ENCODE data around the gene BPIFB4. TPM values are rescaled to one million over a fixed set of nuclear protein-coding genes. Genes with fewer than 3 reads are reported as not detected.

BPIFB4 gene
- total RNA-seq, 1 experiment from 2014 or later, result not detected

GRCh38 chr20:33081411-33082154, 2.1 kb downstream of the BPIFB4 start:
- no peaks in the 10 kb centered on the region for H3K4me1 Mint-ChIP-seq (ENCODE audit: low read depth, unreplicated experiment)
- TF ChIP-seq CTCF (IDR thresholded peaks at IDR 0.05; ENCODE audit: unreplicated experiment), result no peak
- no peak overlapping the region for H3K27ac Mint-ChIP-seq (ENCODE audit: unreplicated experiment)
- no peak overlapping the region for H3K4me3 Mint-ChIP-seq (ENCODE audit: low read depth, unreplicated experiment)
- no peaks in the 10 kb centered on the region for H3K36me3 Mint-ChIP-seq (ENCODE audit: insufficient read depth, unreplicated experiment)
- H3K27me3 Mint-ChIP-seq (ENCODE audit: unreplicated experiment), result peaks cover 72% of the 10 kb centered on the region
- DNase-seq, result no peak
- intact Hi-C loops (cut with micrococcal nuclease; ENCODE audit: unreplicated experiment), result no loop called here
- peaks cover 5% of the 10 kb centered on the region for H3K9me3 Mint-ChIP-seq (ENCODE audit: low read depth, unreplicated experiment)
- no TSS peak for BruUV-seq (replicated peaks)
- CTCF ChIA-PET, result interaction anchor here (1.1 kb wide), 1 partner anchor 114 kb away, joined by 4 read pairs; no protein-coding TSS in a partner anchor

GRCh38 chr20:33082546-33082945, 3.1 kb downstream of the BPIFB4 start:
- TF ChIP-seq CTCF (IDR thresholded peaks at IDR 0.05; ENCODE audit: unreplicated experiment), result no peak
- intact Hi-C loops (cut with micrococcal nuclease; ENCODE audit: unreplicated experiment), result no loop called here
- no peak overlapping the region for H3K4me3 Mint-ChIP-seq (ENCODE audit: low read depth, unreplicated experiment)
- CTCF ChIA-PET, result interaction anchor here (0.6 kb wide), 1 partner anchor 25 kb away, joined by 3 read pairs; no protein-coding TSS in a partner anchor
- no peaks in the 10 kb centered on the region for H3K4me1 Mint-ChIP-seq (ENCODE audit: low read depth, unreplicated experiment)
- H3K9me3 Mint-ChIP-seq (ENCODE audit: low read depth, unreplicated experiment), result peaks cover 5% of the 10 kb centered on the region
- H3K36me3 Mint-ChIP-seq (ENCODE audit: insufficient read depth, unreplicated experiment), result no peaks in the 10 kb centered on the region
- no peak overlapping the region for H3K27ac Mint-ChIP-seq (ENCODE audit: unreplicated experiment)
- peak; percentile 20 for DNase-seq
- no TSS peak for BruUV-seq (replicated peaks)
- peaks cover 79% of the 10 kb centered on the region for H3K27me3 Mint-ChIP-seq (ENCODE audit: unreplicated experiment)

GRCh38 chr20:33083544-33084340, 4.3 kb downstream of the BPIFB4 start:
- CTCF ChIA-PET, result interaction anchor here (0.5 kb wide), 1 partner anchor 168 kb away, joined by 3 read pairs; no protein-coding TSS in a partner anchor
- Mint-ChIP-seq H3K4me1 (ENCODE audit: low read depth, unreplicated experiment) (no peaks in the 10 kb centered on the region), H3K27ac (ENCODE audit: unreplicated experiment) (no peak overlapping the region), H3K36me3 (ENCODE audit: insufficient read depth, unreplicated experiment) (no peaks in the 10 kb centered on the region), H3K9me3 (ENCODE audit: low read depth, unreplicated experiment) (peaks cover 5% of the 10 kb centered on the region), H3K27me3 (ENCODE audit: unreplicated experiment) (peaks cover 79% of the 10 kb centered on the region), H3K4me3 (ENCODE audit: low read depth, unreplicated experiment) (no peak overlapping the region)
- no TSS peak for BruUV-seq (replicated peaks)
- no peak for TF ChIP-seq CTCF (IDR thresholded peaks at IDR 0.05; ENCODE audit: unreplicated experiment)
- no peak for DNase-seq
- intact Hi-C loops (cut with micrococcal nuclease; ENCODE audit: unreplicated experiment), result no loop called here

GRCh38 chr20:33084722-33085121, 5.3 kb downstream of the BPIFB4 start:
- peaks cover 5% of the 10 kb centered on the region for H3K9me3 Mint-ChIP-seq (ENCODE audit: low read depth, unreplicated experiment)
- no peaks in the 10 kb centered on the region for H3K36me3 Mint-ChIP-seq (ENCODE audit: insufficient read depth, unreplicated experiment)
- CTCF ChIA-PET, result no interaction called here
- no peak for TF ChIP-seq CTCF (IDR thresholded peaks at IDR 0.05; ENCODE audit: unreplicated experiment)
- no TSS peak for BruUV-seq (replicated peaks)
- no peak overlapping the region for H3K27ac Mint-ChIP-seq (ENCODE audit: unreplicated experiment)
- no peak for DNase-seq
- no peaks in the 10 kb centered on the region for H3K4me1 Mint-ChIP-seq (ENCODE audit: low read depth, unreplicated experiment)
- intact Hi-C loops (cut with micrococcal nuclease; ENCODE audit: unreplicated experiment), result no loop called here
- H3K27me3 Mint-ChIP-seq (ENCODE audit: unreplicated experiment), result peaks cover 77% of the 10 kb centered on the region
- H3K4me3 Mint-ChIP-seq (ENCODE audit: low read depth, unreplicated experiment), result no peak overlapping the region

Data from Calu3 (cell line).